Parathyroid adenoma (tissue), 2 donors: ENCODE measurements around the gene INS.

Source experiments
- H2AFZ ChIP-seq: fragments of 300-600 bp; sonication (generic); one replicate; pipeline ENCODE4 v1.7.0; 2017; ENCODE audit warnings: antibody characterized with exemption, mild to moderate bottlenecking
- H3K27ac ChIP-seq: fragments of 300-600 bp; sonication (generic); one replicate; pipeline ENCODE4 v1.7.0; 2017
- H3K27me3 ChIP-seq: fragments of 300-600 bp; sonication (generic); one replicate; pipeline ENCODE4 v1.7.0; 2017; ENCODE audit warnings: low read length; ENCODE audit not compliant: control insufficient read depth, insufficient read depth
- H3K36me3 ChIP-seq: fragments of 300-600 bp; sonication (generic); one replicate; pipeline ENCODE4 v1.7.0; 2017; ENCODE audit warnings: low read length; ENCODE audit not compliant: control insufficient read depth, insufficient read depth
- H3K4me1 ChIP-seq: fragments of 300-600 bp; sonication (generic); one replicate; pipeline ENCODE4 v1.7.0; 2017; ENCODE audit warnings: control low read depth
- H3K4me2 ChIP-seq: fragments of 300-600 bp; sonication (generic); one replicate; pipeline ENCODE4 v1.7.0; 2017; ENCODE audit warnings: low read length
- H3K4me3 ChIP-seq: fragments of 300-600 bp; sonication (generic); one replicate; pipeline ENCODE4 v1.7.0; 2017; ENCODE audit warnings: low read depth, low read length
- H3K79me2 ChIP-seq: fragments of 300-600 bp; sonication (generic); one replicate; pipeline ENCODE4 v1.7.0; 2017; ENCODE audit warnings: control low read depth
- H3K9ac ChIP-seq: fragments of 300-600 bp; sonication (generic); one replicate; pipeline ENCODE4 v1.7.0; 2017; ENCODE audit warnings: mild to moderate bottlenecking
- H3K9me3 ChIP-seq: fragments of 300-600 bp; sonication (generic); one replicate; pipeline ENCODE4 v1.7.0; 2017; ENCODE audit warnings: low read length; ENCODE audit not compliant: control insufficient read depth
- CTCF ChIP-seq: fragments of 300-600 bp; sonication (generic); IDR thresholded peaks from one replicate; pipeline ENCODE4 v1.7.0; 2017; ENCODE audit warnings: antibody characterized with exemption, mild to moderate bottlenecking
- donor health status: primary hyperparathyroidism.

The INS gene

GRCh38 chr11:2191883-2192282, 30.9 kb upstream of the INS start:
- Histone ChIP-seq H3K4me1 (peaks cover 7% of the 10 kb centered on the region), H3K9me3 (no peaks in the 10 kb centered on the region), H3K27me3 (no peaks in the 10 kb centered on the region), H3K27ac (no peak overlapping the region), H3K36me3 (no peaks in the 10 kb centered on the region), H3K4me2 (no peak overlapping the region), H3K4me3 (no peak overlapping the region), H3K79me2 (no peaks in the 10 kb centered on the region), H3K9ac (no peak overlapping the region), H2AFZ (no peak overlapping the region)
- no peak for TF ChIP-seq CTCF

GRCh38 chr11:2190657-2191471, 29.9 kb upstream of the INS start:
- TF ChIP-seq CTCF, result no peak
- no peak overlapping the region for H3K4me3 ChIP-seq

GRCh38 chr11:2189938-2190656, 29.1 kb upstream of the INS start:
- Histone ChIP-seq H3K9me3 (no peaks in the 10 kb centered on the region), H3K27ac (no peak overlapping the region), H3K4me3 (no peak overlapping the region), H3K4me2 (no peak overlapping the region), H3K79me2 (no peaks in the 10 kb centered on the region), H3K36me3 (no peaks in the 10 kb centered on the region), H2AFZ (no peak overlapping the region), H3K4me1 (peaks cover 7% of the 10 kb centered on the region), H3K27me3 (no peaks in the 10 kb centered on the region), H3K9ac (no peak overlapping the region)
- TF ChIP-seq CTCF, result no peak

More at GRCh38 chr11:2190657-2191471, 29.9 kb upstream of the INS start:
- no peak overlapping the region for H3K4me2 ChIP-seq
- no peaks in the 10 kb centered on the region for H3K27me3 ChIP-seq
- H3K27ac ChIP-seq, result no peak overlapping the region
- no peaks in the 10 kb centered on the region for H3K79me2 ChIP-seq
- H2AFZ ChIP-seq, result no peak overlapping the region
- H3K36me3 ChIP-seq, result no peaks in the 10 kb centered on the region
- peaks cover 7% of the 10 kb centered on the region for H3K4me1 ChIP-seq
- H3K9me3 ChIP-seq, result no peaks in the 10 kb centered on the region
- no peak overlapping the region for H3K9ac ChIP-seq

- Histone ChIP-seq H3K79me2 (no peaks in the 10 kb centered on the region), H3K27me3 (no peaks in the 10 kb centered on the region), H3K4me3 (no peak overlapping the region), H2AFZ (no peak overlapping the region), H3K9ac (no peak overlapping the region), H3K4me2 (no peak overlapping the region), H3K36me3 (no peaks in the 10 kb centered on the region), H3K9me3 (no peaks in the 10 kb centered on the region), H3K27ac (no peak overlapping the region), H3K4me1 (peaks cover 7% of the 10 kb centered on the region)
- no peak for TF ChIP-seq CTCF
Measured at GRCh38 chr11:2188745-2189144, 27.7 kb upstream of the INS start.
